ENCODE measurements around the gene SLC25A4. TPM values are rescaled to one million over a fixed set of nuclear protein-coding genes. Genes with fewer than 3 reads are reported as not detected.

Gene SLC25A4
- polyA plus RNA-seq, 1 donor: 115 TPM

- DNase-seq: no peak
Measured at GRCh38 chr4:185120631-185120946, 22.5 kb upstream of the SLC25A4 start.

- no peak for DNase-seq
Measured at GRCh38 chr4:185122681-185123345, 20.3 kb upstream of the SLC25A4 start.

DNA sequence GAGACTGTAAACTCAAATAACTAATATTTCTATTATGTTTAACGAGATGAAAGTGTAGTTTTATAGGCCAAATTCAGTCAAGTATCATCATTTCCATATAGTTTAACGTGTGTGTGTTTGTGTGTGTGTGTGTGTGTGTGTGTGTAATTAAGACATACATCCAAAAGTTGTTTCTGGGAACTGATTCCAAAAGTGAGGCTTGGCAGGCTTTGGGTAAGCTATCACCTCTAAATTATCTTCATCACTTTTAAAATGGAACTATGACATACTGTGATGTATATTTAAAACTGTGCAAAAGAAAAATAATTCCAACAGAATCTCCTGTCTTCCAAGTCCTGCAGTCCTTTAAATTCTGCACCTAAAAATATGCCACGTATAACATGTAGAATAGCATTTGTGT lies 19.1 kb upstream of the SLC25A4 start:
- no peak for DNase-seq

DNA sequence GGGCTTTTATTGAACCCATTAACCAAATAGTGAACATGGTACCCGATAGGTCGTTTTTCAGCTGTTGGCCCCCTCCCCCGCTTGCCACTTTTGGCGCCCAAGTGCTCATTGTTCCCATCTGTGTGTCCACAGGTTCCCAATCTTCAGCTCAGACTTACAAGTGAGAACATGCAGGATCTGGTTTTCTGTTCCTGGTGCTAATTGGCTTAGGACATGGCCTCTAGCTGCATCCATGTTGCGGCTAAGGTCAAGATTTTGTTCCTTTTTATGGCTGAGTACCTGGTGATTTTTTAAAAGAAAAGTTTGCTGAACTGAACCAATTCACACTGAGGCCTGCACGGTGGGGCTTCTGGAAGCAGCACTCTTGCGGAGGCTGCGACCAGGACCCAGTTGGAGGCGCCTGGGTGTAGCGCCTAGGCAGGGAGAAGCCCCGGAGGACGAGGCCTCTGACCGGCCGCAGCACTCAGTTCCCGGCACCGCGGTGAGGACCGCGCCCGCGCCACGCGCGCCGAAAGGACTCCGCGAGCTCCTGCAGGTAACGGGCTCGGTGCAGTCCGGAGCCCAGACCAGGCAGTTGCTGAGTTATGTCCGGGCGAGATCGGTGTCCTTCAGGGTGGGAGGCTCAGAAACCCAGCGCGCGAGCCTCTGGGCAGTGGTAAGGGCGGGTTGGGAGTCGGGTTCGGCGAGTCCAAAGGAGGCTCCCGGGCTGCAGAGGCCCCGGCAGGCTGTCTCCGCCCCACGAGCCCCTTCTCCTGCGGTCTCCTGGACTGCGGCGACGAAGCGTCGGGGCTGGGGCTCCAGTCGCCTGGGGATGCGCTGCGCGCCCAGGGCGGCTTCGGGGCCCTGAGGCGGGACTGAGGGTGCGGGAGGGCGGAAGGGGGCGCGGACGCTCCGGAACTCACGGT lies 15.8 kb upstream of the SLC25A4 start:
- peak; percentile 16 for DNase-seq

- peak; percentile 16 for DNase-seq
Measured at GRCh38 chr4:185128272-185129119, 14.6 kb upstream of the SLC25A4 start.

DNA sequence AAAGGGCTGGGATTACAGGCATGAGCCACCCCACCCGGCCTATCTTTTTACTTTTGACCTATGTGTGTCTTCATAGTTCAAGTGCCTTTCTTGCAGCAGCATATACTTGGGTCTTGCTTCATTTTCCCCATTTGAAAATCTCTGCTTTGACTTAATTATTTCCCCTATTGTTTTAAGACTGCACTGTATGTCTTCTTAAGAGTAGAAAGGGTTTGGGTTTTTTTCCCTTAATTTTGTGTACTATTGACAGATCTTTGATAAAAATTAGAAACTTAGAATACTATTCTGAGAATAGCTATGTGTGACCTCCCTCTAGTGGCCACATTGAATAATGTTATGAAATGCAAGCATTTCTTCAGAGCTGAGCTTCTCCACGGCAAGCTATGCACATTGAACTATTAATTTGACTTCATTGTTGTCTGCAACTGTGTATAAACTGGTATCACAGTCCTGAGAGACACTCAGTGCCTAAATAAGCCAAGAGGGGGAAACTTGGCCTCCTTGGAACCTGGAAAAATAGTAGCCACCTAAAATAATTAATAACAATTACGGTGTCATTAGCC lies 8.7 kb upstream of the SLC25A4 start:
- peak; percentile 40 for DNase-seq

DNA sequence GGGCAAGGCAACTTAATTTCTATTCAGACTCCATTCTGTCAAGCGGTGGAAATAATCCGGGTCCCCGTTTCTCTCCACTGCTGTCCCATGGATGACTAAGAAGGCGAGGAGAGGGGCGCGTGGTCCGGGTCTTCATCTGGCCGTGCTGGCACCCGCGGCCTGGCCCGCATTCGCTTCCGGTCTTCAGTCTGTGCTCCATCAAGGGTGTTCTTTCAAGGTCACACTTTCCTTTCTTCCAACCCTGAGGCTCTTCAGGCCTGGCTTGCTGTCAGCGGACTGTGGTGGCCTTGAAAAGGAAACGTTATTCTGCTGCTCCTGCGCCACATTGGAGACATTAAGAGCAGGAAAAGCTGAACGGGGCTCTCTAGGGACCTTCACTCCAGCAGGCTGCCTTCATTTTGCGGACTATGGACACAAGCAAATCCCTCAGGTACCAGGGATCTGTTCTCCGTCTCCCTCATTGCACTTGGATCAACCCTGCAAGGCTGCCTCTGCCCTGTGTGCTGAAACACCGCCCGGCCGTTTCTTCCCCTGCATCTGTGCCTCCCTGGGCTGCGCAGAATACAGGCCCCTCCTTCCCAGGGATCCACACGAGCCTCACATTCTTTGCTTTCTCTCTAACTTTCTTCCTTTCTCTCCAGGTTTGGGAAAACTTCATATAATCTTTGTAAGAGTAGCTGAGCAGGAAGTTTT lies 5.7 kb upstream of the SLC25A4 start:
- DNase-seq: no peak

- no peak for DNase-seq
Measured at GRCh38 chr4:185138161-185138560, 4.9 kb upstream of the SLC25A4 start.

- DNase-seq: no peak
Measured at GRCh38 chr4:185139736-185140135, 3.3 kb upstream of the SLC25A4 start.

GRCh38 chr4:185141777-185142176 lies 1.3 kb upstream of the SLC25A4 start:
- no peak for DNase-seq

DNA sequence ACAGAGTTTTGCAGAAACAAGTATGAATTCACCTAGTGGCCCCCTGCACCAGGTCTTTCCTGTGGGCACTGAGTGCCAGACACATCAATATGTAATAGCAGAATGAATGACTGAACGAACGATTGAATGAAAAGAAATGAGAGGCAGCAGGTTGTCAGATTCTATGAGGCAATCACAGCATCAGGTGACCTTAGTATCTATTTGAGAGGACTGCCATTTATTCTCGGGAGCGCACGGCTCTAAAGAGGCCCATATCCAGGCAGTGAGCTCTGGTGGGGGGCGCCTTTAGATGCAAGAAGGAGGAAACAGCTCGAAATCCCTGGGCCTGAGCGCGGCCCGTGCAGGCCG lies 528 bp upstream of the SLC25A4 start:
- DNase-seq: no peak

DNA sequence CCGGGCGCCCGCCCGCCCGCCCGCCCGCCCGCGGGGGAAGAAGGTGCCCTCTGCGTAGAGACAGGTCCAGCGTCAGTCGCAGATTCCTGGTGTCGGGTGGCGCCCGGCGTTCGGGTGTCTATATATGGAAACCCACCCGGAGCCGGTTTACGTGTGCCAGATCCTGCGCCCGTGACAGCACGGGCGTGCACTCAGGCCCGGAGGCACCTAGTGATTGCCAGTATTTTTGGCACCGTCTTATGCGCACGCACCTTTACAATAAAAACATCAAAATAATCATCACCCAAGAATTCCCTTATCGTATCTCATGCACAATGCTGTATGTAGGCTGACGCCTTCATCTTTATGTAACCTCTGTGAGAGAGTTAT lies 519 bp downstream of the SLC25A4 start:
- no peak for DNase-seq

GRCh38 chr4:185144601-185145240 lies 1.7 kb downstream of the SLC25A4 start:
- no peak for DNase-seq

- no peak for DNase-seq
Measured at GRCh38 chr4:185145572-185145971, 2.5 kb downstream of the SLC25A4 start.

DNA sequence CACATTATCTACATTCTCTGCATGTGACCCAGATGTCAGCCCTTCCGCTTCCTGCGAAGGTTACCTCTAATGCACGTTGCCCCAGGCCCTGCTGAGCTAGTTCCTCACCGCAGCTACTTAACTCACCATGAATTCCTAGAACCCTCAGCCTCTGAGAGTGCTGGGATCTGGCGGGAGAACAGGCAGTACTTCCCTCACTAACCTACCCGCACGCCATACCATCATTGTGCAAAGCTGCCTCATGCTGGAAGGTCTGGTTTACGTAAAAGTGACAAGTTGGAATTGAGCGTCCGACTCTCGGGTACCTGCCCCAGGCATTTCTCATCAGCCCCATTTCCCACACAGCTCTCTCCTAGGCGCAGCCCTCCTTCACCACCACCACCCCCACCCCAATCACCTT lies 6.3 kb downstream of the SLC25A4 start:
- no peak for DNase-seq

DNA sequence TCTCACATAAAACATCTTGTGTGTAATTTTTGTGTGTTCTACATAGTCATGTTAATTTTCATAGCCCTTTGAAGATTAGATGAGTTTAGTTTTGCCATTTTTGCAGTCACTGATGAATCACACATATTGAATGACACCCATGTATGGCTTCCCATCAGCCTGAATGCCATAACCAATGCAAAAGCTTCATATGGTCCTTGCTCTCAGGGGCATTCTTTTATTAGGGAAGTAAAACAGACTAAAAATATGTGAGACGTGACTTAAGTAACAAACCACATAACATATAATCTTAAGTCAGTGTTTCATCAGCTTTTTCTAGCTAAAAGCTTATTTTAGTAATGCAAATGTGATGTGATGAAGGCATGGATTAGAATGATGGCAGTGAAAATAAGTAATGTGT lies 8.2 kb downstream of the SLC25A4 start:
- DNase-seq: no peak

GRCh38 chr4:185165605-185166063 lies 22.6 kb downstream of the SLC25A4 start:
- no peak for DNase-seq

DNA sequence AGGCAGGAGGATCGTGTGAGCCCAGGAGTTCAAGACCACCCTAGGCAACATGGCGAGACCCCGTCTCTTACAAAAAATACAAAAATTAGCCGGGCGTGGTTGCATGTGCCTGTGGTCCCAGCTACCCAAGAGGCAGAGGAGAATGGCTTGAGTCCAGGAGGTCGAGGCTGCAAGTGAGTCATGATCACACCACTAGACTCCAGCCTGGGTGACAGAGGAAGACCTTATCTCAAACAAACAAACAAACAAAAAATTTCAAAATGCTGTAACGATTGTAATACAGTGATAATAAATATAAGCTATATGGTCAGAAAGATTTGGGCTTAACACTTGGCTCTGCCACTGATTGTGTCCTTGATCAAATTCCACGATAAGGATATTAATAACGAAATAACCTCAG lies 24.2 kb downstream of the SLC25A4 start:
- no peak for DNase-seq

DNA sequence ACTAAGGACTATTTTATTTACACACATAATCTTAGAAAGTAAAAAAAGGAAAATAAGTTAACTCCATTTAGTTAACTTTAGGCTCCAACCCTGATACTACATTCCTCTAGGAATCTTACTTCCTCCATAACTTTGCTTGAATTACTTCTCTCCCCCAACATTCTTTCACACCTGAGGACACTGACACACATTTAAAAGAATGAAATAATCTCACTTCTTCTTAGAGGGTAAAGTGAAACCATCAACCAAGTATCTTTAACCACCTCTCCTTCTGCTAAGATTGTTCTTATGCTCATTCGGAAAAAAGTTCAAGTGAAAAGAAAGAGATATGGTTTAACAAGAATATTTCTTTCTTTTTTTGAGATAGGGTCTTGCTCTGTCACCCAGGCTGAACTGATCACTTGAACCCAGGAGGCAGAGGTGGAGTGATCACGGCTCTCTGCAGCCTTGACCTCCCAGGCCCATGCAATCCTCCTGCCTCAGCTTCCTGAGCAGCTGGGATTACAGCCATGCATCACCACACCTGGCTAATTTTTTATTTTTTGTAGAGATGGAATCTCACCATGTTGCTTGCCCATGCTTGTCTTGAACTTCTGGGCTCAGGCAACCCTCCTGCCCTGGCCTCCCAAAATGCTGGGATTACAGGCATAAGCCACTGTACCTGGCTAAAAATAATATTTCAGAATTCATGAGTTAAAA lies 28.5 kb downstream of the SLC25A4 start:
- no peak for DNase-seq

- no peak for DNase-seq
Measured at GRCh38 chr4:185179488-185179887, 36.4 kb downstream of the SLC25A4 start.

DNA sequence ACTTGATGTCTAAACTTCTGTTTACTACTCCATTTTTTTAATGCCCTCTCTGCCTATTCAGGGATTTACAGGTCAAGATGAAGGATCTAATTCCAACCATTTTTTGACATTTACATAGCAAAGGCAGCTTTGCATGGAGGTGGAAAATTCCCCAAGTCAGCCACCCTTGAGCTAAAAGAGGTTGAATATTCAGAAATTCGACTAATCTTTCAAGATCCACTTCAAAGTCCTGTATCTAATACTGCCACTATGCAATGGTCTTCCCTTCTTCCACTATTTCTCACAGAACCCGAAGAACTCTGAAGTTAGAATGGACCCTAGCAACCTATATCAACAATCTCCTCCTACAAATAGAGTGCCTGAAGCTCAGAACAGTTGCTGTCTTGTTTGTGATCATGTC lies 39.2 kb downstream of the SLC25A4 start:
- DNase-seq: no peak
